Coronary artery (tissue), 2 donors: Measurements from ENCODE around the gene ANO6.

Source experiments
- DNase-seq: peaks from one replicate; pipeline ENCODE4 v3.0.0-alpha.2; 2017; ENCODE audit warnings: low spot score
- H3K27ac ChIP-seq, 2 donors: fragments of 200-600 bp; sonication (generic); one replicate each; pipeline ENCODE4 v1.5.1; 2016 to 2019
- H3K4me3 ChIP-seq: fragments of 200-600 bp; sonication (generic); 2 replicates; pipeline ENCODE4 v1.5.1; 2016; ENCODE audit warnings: mild to moderate bottlenecking, moderate library complexity
- CTCF ChIP-seq: fragments of 200-600 bp; sonication (generic); IDR thresholded peaks from one replicate; pipeline ENCODE4 v1.5.1; 2019; ENCODE audit warnings: antibody characterized with exemption

The ANO6 gene

GRCh38 chr12:45398552-45398951 lies 182.7 kb downstream of the ANO6 start:
- no peak for TF ChIP-seq CTCF
- no peak for DNase-seq
- no peak overlapping the region for H3K4me3 ChIP-seq
- no peak overlapping the region for H3K27ac ChIP-seq

GRCh38 chr12:45400991-45401390 lies 185.1 kb downstream of the ANO6 start:
- no peak for DNase-seq
- H3K27ac ChIP-seq: no peak overlapping the region
- H3K4me3 ChIP-seq: no peak overlapping the region
- no peak for TF ChIP-seq CTCF

GRCh38 chr12:45402288-45402687 lies 186.4 kb downstream of the ANO6 start:
- no peak for DNase-seq
- no peak overlapping the region for H3K27ac ChIP-seq

GRCh38 chr12:45406988-45407850 lies 191.3 kb downstream of the ANO6 start:
- Histone ChIP-seq H3K27ac (no peak overlapping the region), H3K4me3 (no peak overlapping the region)
- TF ChIP-seq CTCF: no peak
- no peak for DNase-seq

More at GRCh38 chr12:45402288-45402687, 186.4 kb downstream of the ANO6 start:
- TF ChIP-seq CTCF: no peak
- H3K4me3 ChIP-seq: no peak overlapping the region

GRCh38 chr12:45407981-45408728 lies 192.3 kb downstream of the ANO6 start:
- peak overlapping the region; percentile 2 to 16 for H3K27ac ChIP-seq

GRCh38 chr12:45408729-45409114 lies 192.8 kb downstream of the ANO6 start:
- Histone ChIP-seq H3K4me3 (no peak overlapping the region), H3K27ac (peak overlapping the region; percentile 1 to 16)
- TF ChIP-seq CTCF: no peak
- DNase-seq: no peak

More at GRCh38 chr12:45407981-45408728, 192.3 kb downstream of the ANO6 start:
- TF ChIP-seq CTCF: no peak
- no peak overlapping the region for H3K4me3 ChIP-seq
- no peak for DNase-seq
